Stimulated activated naive CD4-positive, alpha-beta T cell treated with Interleukin-2 at 50 U/mL for 16 hours (primary cell): ENCODE data around the gene OR6B3.
A peak's percentile ranks its signal among the peaks of the same experiment; 100 is the strongest.
"Not testable (repeated sequence)": the region's sequence is repeated elsewhere in the genome, so short reads cannot be mapped to it uniquely, and the experiment has no call there.

ENCODE experiments used
- DNase-seq: peaks from one replicate; lab custom pipeline; 2025; lab: John Stamatoyannopoulos, UW

The OR6B3 gene

DNA sequence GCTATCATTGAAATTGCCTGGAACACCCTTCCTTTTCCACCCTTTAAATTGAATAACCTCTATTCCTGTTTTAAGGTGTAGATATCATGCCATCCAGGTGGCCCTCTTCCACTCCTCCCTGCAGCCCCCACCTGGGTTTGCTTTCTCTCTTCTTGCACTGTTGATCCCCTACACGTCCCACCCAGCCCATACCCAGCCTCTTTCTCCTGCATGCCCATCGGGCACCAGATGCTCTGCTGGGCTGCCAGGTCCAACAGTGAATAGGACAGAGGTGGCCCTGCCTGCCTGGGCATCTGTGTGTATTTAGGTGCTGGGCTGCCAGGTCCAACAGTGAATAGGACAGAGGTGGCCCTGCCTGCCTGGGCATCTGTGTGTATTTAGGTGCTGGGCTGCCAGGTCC lies 9.2 kb downstream of the OR6B3 start:
- DNase-seq = not testable (repeated sequence)

DNA sequence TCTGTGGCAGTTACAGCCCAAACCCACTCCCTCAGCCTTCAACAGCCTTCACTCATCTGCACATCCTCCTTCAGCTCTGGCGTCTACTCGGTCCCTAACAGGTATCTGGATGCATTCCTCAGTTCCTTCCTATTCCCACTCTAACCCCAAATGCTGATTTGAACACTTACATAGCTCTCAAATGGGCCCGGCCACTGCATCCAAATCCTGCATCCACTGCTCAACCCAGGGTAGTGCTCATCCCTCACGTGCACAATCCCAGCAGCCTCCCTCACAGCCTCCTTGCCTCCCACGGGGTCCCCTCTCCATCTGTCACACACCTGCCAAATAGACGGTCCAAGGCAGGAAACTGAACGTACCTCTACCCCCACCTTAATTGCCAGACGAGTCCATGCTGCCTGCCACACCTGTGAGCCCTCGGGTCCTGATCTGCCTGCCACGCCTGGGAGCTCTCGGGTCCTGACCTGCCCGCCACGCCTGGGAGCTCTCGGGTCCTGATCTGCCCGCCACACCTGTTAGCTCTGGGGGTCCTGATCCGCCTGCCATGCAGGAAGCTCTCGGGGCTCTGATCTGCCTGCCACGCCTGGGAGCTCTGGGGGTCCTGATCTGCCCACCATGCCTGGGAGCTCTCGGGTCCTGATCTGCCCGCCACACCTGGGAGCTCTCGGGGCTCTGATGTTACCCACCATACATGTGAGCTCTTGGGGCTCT lies 9.9 kb downstream of the OR6B3 start:
- no peak for DNase-seq

DNA sequence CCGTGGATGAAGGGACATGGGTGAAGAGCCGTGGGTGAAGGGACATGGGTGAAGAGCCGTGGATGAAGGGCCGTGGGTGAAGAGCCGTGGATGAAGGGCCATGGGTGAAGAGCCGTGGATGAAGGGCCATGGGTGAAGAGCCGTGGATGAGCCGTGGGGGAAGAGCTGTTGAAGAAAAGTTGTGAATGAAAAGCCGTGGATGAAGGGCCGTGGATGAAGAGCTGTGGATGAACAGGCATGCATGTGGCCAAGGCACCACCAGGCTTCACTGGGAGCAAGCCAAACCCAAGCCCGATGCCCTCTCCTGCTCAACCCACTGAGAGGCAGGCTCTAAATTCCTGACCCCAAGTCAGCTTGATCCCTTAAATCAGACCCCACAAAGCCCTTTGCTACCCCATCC lies 10.6 kb downstream of the OR6B3 start:
- DNase-seq = no peak

DNA sequence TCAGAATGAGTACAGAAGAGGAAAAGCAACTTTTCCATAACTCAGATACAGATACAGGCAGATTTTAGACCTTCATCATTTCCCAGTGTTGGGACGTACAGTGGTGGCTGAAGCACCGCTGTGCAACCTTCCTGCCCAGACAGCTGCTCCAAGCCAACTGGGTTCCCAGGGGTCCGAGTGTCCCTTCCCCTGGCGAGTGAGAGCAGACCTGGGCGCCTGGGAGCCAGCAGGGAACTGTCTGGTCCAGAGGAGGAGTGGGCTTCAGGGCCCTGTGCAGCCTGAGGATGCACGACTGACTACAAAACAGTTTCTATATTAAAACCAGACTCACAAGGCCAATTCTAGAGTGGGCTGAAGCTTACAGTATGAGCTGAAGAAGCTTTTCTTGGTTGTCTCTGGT lies 12.0 kb downstream of the OR6B3 start:
- no peak for DNase-seq

DNA sequence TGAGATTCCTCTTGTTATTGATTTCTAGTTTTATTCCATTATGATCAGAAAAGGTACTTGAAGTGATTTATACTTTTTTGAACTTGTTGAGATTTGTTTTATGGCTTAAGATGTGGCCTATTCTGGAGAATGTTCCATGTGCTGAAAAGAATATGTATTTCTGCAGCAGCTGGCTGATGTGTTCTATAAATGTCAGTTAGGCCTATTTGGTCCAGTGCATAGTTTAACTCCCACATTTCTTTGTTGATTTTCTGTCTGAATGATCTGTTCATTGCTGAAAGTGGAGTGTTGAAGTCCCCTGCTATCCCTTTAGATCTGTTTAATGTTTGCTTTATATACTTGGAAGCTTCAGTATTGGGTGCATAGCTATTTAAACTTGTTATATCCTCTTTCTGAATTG lies 16.0 kb downstream of the OR6B3 start:
- no peak for DNase-seq

DNA sequence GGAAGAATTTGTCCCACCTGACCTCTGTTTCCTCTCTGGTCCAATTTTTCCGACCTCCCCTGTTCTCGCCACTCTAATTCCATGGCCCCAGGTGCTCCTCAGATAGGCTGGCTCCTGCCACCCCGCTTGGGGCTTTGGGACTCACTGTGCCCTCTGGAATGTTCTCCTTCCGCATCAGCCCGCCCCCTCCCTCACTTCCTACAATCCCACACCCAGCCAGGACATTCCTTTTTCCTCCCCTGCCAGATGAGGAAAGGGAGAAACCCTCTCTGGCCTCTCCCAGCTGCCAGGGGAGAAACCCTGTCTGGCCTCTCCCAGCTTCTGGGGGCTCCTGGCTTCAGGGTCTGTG lies 20.0 kb downstream of the OR6B3 start:
- DNase-seq = no peak

DNA sequence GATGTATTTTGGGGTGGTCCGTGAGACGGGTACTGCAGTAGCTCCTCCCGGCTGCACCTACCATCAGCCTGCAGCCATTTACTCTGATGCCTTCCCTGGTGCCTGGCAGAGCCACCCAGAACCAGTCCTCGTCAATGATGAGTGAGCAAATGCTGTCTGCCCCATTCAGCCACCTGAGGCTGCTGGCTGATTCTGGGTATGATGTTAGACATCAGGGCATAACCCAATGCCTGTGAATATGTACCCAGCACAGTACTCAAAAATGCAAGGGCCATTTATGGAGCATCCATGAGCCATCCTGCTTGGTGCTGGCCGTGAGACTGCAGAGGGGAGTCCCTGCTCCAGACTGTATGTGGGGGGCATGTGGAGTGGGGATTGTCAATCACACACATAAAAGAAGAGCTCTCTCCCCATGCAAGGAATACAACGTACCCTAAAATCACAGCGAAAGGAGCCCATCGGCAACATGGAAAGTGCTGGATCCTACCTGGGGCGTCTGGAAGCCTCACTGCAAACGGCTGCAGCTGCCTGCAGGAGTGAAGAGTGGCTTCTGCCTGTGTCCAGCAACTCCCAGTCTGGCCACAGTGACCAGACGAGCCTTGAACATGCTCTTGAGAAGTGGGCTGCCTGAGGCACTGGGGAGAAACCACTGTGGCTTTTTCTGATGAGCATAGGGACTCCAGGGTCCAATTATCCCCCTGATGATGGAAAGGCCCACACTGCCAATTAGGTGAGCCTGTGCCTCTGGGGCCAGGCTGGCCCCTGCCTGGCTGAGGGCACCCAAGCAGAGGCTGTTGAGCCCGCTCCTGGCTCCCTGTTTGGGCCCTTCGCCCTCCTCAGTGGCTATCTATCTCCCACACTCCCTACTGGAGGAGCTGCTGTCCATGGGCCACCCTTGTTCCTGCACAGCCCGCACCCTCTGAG lies 20.7 kb downstream of the OR6B3 start:
- DNase-seq = no peak

DNA sequence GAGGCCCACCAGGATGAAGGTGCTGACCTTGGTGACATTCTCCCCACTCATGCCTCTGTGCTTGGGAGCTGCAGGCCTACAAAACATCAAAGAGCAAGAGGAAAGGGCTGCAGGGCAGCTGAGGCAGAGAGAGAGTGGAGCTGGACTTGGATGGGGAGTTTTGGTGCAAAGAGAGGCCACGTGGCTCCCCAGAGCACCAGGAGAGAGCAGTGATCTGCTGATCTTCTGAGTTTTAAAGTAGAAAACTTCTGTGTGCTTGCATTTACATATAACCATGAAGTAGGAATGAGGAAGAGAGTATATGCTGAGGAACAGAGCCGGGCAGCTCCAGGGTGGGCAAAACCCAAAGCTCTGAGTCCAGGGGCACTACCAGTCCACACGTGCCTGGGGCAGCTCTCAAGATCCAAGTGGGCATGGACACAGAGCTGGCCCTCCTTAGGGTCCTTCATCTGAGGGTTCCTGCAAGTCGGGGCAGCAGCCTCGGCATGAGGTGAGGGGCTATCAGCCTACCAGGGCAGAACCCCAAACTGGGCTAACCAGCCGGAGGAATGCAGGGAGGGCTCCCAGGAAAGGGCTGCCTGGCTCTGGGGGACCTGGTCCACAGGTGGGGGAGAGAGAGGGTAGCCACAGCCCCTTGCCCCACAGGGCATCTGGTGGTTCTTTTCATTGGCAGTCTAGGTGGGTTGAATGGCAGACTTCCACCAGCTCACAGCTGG lies 22.8 kb downstream of the OR6B3 start, which contains the start of gene OR6B2:
Gene OR6B2, minus strand, starts transcription at position 51 of the 716 bp plus-strand sequence. Its CDS starts 0 bp downstream, at position 51.
- DNase-seq = no peak

DNA sequence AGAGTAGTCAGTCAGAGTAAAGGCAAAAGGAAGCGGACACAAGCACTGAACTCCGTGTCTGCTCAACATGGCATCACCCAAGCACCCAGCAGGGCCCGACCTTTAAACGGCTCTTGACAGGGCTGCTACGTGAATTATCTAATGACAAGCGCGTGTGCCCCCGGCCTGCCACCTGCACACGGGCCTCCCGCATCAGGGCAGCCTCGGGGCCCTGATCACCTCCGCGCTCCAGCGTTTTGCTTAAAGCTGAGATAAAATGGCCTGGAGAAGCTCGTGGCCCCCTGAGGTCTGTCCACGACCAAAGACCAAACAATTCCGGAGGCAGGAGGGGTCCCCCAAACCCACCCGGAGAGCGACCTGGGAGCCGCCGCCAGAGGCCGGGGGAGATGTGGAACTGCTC lies 28.6 kb downstream of the OR6B3 start:
- DNase-seq = peak; percentile 19

DNA sequence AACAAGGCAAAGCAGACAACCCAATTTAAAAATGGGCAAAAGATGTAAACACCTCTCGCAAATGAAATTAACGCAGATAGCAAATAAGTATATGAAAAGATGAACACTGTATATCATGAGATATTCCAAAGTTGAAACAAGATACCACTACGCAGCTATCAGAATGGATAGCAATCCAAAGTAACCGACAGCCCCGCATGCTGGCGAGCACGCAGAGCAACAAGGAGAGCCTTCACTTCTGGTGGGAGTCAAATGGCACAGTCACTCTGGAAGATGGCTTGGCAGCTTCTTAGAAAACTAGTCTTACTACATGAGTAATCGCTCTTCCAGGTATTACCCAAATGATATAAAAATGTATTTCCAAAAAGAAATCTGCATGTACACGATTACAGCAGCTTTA lies 29.5 kb downstream of the OR6B3 start:
- DNase-seq = no peak

DNA sequence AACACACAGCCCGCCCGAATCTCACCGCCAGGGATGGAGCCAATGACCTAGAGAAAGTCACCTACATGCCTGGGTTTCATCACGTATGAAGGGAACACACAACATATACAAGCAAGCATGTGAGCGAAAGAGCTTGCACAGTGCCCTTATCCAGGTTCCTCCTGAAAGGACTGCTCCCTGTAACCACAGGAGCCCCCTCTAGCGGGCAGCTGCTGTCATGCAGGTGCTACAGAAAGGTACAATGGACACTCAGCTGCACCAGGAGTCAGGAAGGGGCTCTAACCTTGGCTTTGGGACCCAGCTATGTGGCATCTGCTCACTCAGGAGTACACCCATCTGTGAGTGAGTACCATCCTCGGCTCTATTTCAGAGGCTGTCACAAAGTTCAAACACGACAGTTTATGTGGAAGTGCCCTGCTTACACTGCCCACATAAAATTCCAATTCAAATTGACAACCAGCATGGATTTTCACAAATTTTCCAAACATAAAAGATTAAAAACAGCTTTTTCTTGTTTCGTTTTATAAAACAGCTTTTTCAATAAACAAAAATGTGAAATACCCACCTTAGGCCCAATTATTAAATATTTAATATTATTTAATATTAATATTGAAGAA lies 31.7 kb downstream of the OR6B3 start:
- peak; percentile 54 for DNase-seq

DNA sequence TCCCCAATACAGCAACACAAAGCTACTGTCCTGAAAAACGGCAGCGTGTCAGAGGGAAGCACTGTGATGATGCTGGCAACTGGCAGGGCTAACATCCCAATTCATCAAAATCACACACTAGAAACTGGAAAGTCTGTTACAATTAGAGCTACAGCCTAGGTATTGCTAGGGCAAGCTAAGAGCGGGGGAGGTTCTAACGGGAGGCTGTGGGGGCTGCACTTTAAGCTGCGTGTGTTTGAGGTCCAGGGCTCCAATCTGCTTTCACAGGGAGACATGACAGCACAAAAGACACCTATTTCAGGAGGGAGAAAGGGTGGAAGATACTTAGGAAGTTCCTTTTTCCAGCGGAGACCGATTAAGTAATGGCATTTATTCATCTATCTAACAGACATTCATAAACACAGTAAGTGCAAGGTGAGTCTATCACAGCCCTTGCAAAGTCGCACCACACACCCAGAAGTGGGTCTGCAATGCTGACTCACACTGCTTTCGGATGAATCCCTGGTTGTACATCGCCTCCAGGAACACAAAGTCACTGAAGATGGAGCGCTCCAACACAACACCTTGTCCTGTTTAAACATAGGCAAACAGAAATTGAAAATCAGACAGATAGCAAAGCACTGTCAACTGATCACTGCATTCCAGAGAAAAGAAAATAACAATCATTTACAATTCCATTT lies 35.1 kb downstream of the OR6B3 start:
- no peak for DNase-seq

DNA sequence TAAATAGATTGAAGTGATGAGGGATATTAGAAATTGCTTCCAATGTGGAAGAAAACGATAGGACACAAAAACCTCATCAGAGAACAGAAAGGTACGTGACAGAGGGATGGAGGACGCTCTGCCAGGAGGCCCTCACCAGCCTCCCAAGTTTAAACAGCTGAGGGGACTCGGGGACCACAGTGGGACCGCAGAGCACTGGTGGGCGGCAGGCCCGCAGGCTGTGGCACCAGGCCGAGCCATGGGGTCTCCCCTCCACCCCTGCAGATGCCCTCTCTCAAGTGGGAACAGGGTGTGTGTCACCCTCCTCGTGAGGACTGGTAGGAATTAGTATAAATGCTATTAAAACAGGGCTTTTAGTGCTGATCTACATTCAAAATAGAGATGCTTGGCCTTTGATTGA lies 39.0 kb downstream of the OR6B3 start:
- DNase-seq = no peak

DNA sequence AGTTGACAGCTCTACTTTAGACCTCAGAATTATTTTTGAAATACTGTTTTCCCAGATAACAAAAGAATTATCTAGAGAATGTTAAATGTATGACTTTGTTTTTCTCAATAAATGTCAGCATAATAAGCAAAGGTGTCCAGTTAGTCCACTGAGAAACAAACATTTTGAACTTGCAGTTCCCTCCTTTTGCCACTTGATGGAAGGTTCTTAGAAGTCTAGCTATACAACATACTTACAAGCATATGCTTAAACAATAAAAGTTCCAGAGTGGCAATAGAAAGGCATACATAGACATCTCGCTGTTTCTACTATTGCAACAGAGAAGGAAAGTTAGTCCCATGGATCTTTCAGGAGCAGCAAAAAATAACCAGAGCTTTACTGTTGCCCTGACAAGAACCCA lies 40.0 kb downstream of the OR6B3 start:
- no peak for DNase-seq

DNA sequence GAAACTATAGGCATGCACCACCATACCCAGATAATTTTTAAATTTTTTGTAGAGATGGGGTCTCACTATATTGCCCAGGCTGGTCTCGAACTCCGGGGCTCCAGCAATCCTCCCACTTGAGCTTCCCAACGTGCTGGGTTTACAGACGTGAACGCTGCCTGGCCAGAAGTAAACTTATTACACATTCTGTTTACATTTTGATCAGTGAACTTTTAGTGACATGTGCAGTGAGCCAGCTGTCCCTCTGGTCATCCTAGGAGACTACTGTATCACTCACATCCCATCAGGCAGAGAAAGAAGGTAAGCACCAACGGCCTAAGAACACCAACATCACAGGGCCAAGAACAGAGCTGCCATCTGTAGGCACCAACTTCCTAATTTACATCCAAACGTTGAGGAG lies 50.3 kb downstream of the OR6B3 start:
- DNase-seq = no peak

DNA sequence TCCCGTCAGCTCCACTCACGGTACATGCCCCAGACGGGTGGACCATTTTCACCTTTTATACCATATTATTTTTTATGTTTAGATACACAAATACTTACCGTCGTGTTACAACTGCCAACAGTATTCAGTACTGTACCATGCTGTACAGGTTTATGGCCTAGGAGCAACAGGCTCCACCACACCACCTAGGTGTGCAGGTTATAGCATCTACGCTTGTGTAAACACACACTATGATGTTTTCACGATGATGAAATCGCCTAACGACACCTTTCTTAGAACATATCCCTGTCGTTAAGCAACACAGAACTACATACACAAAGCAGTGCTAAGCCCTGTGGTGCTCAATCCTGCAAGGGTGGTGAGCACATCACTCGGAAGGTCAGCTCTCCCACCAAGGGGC lies 52.6 kb downstream of the OR6B3 start:
- no peak for DNase-seq

DNA sequence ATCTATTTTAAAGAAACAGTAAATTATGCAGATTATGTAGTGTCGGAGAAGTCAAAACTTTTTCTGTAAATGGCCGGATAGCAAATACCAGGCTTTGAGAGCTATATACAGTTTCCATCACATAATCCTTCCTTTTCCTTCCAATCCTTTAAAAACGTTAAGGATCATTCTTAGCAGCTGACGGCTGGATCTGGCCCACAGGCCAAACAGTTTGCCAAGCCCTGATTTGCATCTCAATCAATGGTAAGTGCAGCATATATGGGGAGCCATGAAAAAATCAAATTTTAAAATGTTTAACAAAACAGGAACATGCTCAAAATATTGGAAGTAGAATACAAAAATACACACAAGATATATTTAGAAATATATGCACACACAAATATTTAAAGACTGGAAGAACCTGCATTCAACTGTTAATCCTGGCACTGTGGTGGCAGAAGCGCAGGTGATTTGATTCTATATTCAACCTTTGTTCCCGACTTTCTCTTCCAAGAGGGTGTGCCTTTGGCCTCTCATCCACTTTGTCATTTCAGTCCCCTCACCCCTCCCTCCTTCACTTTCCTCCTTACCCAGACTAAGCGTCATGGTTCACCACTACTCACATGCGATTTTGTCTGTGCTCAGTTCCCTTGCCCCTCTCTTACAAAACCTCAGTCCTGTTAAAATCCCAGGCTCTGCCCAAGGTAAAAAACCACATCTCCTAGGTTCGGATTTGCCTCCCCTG lies 55.5 kb downstream of the OR6B3 start:
- no peak for DNase-seq
